Panc1 (cell line): ENCODE measurements around the gene IFT57. TPM values are rescaled to one million over a fixed set of nuclear protein-coding genes. Genes with fewer than 3 reads are reported as not detected.

Source experiments
- ATAC-seq: fragments of 200-7000 bp; cut with Tn5 transposase; 2 replicates; pipeline ENCODE4 v1.9.1; 2020; ENCODE audit warnings: mild to moderate bottlenecking, moderate library complexity
- BruUV-seq: library from RNA; stranded (reverse); fragments of 400-500 nt; replicated peaks from 2 replicates; lab custom pipeline; 2021; lab: Mats Ljungman, UMichigan
- CTCF ChIA-PET: fragments of 300-600 bp; sonication (Branson Sonifier 250); formaldehyde crosslinking; loops from one replicate; lab custom pipeline; 2022; ENCODE audit warnings: antibody characterized with exemption; lab: Charles Lee
- POLR2A ChIA-PET: fragments of 300-600 bp; sonication (Branson Sonifier 250); formaldehyde crosslinking; loops from one replicate; lab custom pipeline; 2022; ENCODE audit warnings: antibody characterized with exemption; lab: Charles Lee
- DNase-seq: peaks from one replicate; pipeline ENCODE4 v3.0.0-alpha.2; 2010; ENCODE audit warnings: low read depth, low spot score
- H3K27ac ChIP-seq: 2 replicates; pipeline ENCODE4 v1.5.1; 2011; ENCODE audit warnings: mild to moderate bottlenecking, low read length, inconsistent platforms
- H3K27me3 ChIP-seq: fragments of 200-500 bp; sonication (Bioruptor generic); 2 replicates; pipeline ENCODE4 v1.6.0; 2014; ENCODE audit warnings: low read length, inconsistent platforms; ENCODE audit not compliant: control insufficient read depth, insufficient read depth
- H3K36me3 ChIP-seq: fragments of 200-500 bp; sonication (Bioruptor generic); 2 replicates; pipeline ENCODE4 v1.5.1; 2014; ENCODE audit warnings: inconsistent platforms, mild to moderate bottlenecking, low read length, moderate library complexity; ENCODE audit not compliant: control insufficient read depth, insufficient read depth
- H3K4me1 ChIP-seq: 2 replicates; pipeline ENCODE4 v1.5.1; 2011; ENCODE audit warnings: inconsistent platforms, mild to moderate bottlenecking, low read length, moderate library complexity; ENCODE audit not compliant: control insufficient read depth, insufficient read depth
- H3K4me3 ChIP-seq, 2 experiments: 2 replicates each; pipeline ENCODE4 v1.5.1; 2011 to 2012; ENCODE audit warnings: low read depth in 2 of 2, low read length in 2 of 2, mild to moderate bottlenecking in 2 of 2, inconsistent platforms in 1 of 2, moderate library complexity in 1 of 2
- H3K9me3 ChIP-seq: fragments of 200-500 bp; sonication (Bioruptor generic); 2 replicates; pipeline ENCODE4 v1.5.1; 2014; ENCODE audit warnings: low read depth, mild to moderate bottlenecking, inconsistent platforms, low read length, moderate library complexity; ENCODE audit not compliant: control insufficient read depth, insufficient read depth
- CTCF ChIP-seq: fragments of 450-650 bp; IDR thresholded peaks from 2 replicates; pipeline ENCODE4 v1.5.1; 2017; ENCODE audit warnings: mild to moderate bottlenecking
- POLR2AphosphoS5 ChIP-seq: IDR thresholded peaks from 2 replicates; pipeline ENCODE4 v1.6.1; 2012; ENCODE audit warnings: mild to moderate bottlenecking, low read depth, low read length, moderate library complexity
- REST ChIP-seq, 2 experiments: IDR thresholded peaks; 2 replicates each; pipeline ENCODE4 v1.6.1; 2011 to 2012; ENCODE audit warnings: low read depth in 2 of 2, control low read depth in 1 of 2, low read length in 1 of 2, mild to moderate bottlenecking in 1 of 2, moderate library complexity in 1 of 2; ENCODE audit not compliant: insufficient read depth in 1 of 2
- SIN3A ChIP-seq: IDR thresholded peaks from 2 replicates; pipeline ENCODE4 v1.6.1; 2012; ENCODE audit warnings: low read depth, mild to moderate bottlenecking, low read length, moderate library complexity, borderline replicate concordance; ENCODE audit not compliant: insufficient read depth
- TCF7L2 ChIP-seq: IDR thresholded peaks from 2 replicates; pipeline ENCODE4 v1.6.1; 2011; ENCODE audit warnings: mild to moderate bottlenecking, low read depth, low read length, inconsistent platforms
- in situ Hi-C: cut with HindIII; loops from 2 replicates; pipeline ENCODE4 v1.10.0; 2016; ENCODE audit warnings: low sequenced_read_pairs, low pct_unique_long_range_greater_than_20kb
- intact Hi-C: fragments of 100-400 bp; cut with micrococcal nuclease; formaldehyde crosslinking; loops from one replicate; pipeline ENCODE4 v1.10.0; 2022; ENCODE audit not compliant: unreplicated experiment
- total RNA-seq: library from RNA; stranded (reverse); gene quantifications from one replicate; pipeline ENCODE4 v1.2.1, GENCODE V29; 2021; ENCODE audit not compliant: unreplicated experiment

Gene IFT57
- total RNA-seq, 1 experiment from 2014 or later = 45.7 TPM

- TF ChIP-seq TCF7L2 = no peak
- no peaks in the 10 kb centered on the region for H3K9me3 ChIP-seq
- in situ Hi-C loops (no loop called here), intact Hi-C loops (no loop called here)
- peak overlapping the region in 1 of 2 experiments; percentile 36; a peak in 2 of 4 replicates for H3K4me3 ChIP-seq
- peak overlapping the region; percentile 64 for H3K27ac ChIP-seq
- H3K27me3 ChIP-seq = no peaks in the 10 kb centered on the region
- H3K4me1 ChIP-seq = peaks cover 27% of the 10 kb centered on the region
- DNase-seq (no peak), ATAC-seq (no peak)
- ChIA-PET CTCF (interaction anchor here (1.2 kb wide), 1 partner anchor 12 kb away, joined by 5 read pairs; no protein-coding TSS in a partner anchor), POLR2A (no interaction called here)
- H3K36me3 ChIP-seq = no peaks in the 10 kb centered on the region
- no TSS peak for BruUV-seq
Observed at GRCh38 chr3:108133858-108134554, 88.2 kb downstream of the IFT57 start.

- H3K4me3 ChIP-seq = peak overlapping the region in 1 of 2 experiments; percentile 2; a peak in 1 of 4 replicates
- no peak for DNase-seq
- peak; percentile 54 for ATAC-seq
- intact Hi-C loops (no loop called here), in situ Hi-C loops (no loop called here)
- POLR2A ChIA-PET = no interaction called here
- no peaks in the 10 kb centered on the region for H3K36me3 ChIP-seq
- H3K27ac ChIP-seq = peak overlapping the region; percentile 64
- H3K4me1 ChIP-seq = peaks cover 27% of the 10 kb centered on the region
- H3K9me3 ChIP-seq = no peaks in the 10 kb centered on the region
- no peaks in the 10 kb centered on the region for H3K27me3 ChIP-seq
- BruUV-seq = no TSS peak
- TF ChIP-seq CTCF (no peak), TCF7L2 (no peak), POLR2AphosphoS5 (no peak), SIN3A (no peak), REST (IDR thresholded peaks at IDR 0.05; ENCODE audit: insufficient read depth in 1 of 2, low read depth in 2 of 2, low read length in 1 of 2) (no peak)
- CTCF ChIA-PET = no interaction called here
Observed at GRCh38 chr3:108133048-108133369, 89.2 kb downstream of the IFT57 start.

GRCh38 chr3:108131475-108132134 is 90.6 kb downstream of the IFT57 start:
- in situ Hi-C loops (no loop called here), intact Hi-C loops (no loop called here)
- DNase-seq (no peak), ATAC-seq (peak; percentile 32; the same call in 1 of the 2 replicates)
- ChIA-PET POLR2A (no interaction called here), CTCF (no interaction called here)
- peaks cover 27% of the 10 kb centered on the region for H3K4me1 ChIP-seq
- H3K27me3 ChIP-seq = no peaks in the 10 kb centered on the region
- no peaks in the 10 kb centered on the region for H3K9me3 ChIP-seq
- peak overlapping the region; percentile 64 for H3K27ac ChIP-seq
- peak overlapping the region in 1 of 2 experiments; percentile 3; a peak in 1 of 4 replicates for H3K4me3 ChIP-seq
- no peak for TF ChIP-seq POLR2AphosphoS5
- TF ChIP-seq TCF7L2 = no peak
- no peak for TF ChIP-seq CTCF
- H3K36me3 ChIP-seq = no peaks in the 10 kb centered on the region
- BruUV-seq = no TSS peak
